Fibroblast of mammary gland (primary cell): ENCODE data around the gene SUSD4.
"Not testable (repeated sequence)": the region's sequence is repeated elsewhere in the genome, so short reads cannot be mapped to it uniquely, and the experiment has no call there.

Experiments used
- DNase-seq: peaks from one replicate; pipeline ENCODE4 v3.0.0-alpha.2; 2010; ENCODE audit warnings: low read depth
- H3K4me3 ChIP-seq: 2 replicates; pipeline ENCODE4 v1.5.1; 2011; ENCODE audit warnings: low read depth, mild to moderate bottlenecking, low read length, moderate library complexity; ENCODE audit not compliant: control insufficient read depth
- CTCF ChIP-seq: conservative IDR thresholded peaks from 2 replicates; pipeline ENCODE4 v1.5.1; 2011; ENCODE audit warnings: low read depth, low read length, inconsistent platforms; ENCODE audit not compliant: control insufficient read depth, insufficient read depth

SUSD4 gene

GRCh38 chr1:223253916-223254315 is 110.1 kb downstream of the SUSD4 start:
- no peak overlapping the region for H3K4me3 ChIP-seq
- no peak for TF ChIP-seq CTCF
- no peak for DNase-seq

- not testable (repeated sequence) for DNase-seq, H3K4me3 ChIP-seq
Measured at GRCh38 chr1:223251387-223251786, 112.6 kb downstream of the SUSD4 start.

GRCh38 chr1:223250632-223251015 is 113.4 kb downstream of the SUSD4 start:
- no peak for TF ChIP-seq CTCF
- no peak overlapping the region for H3K4me3 ChIP-seq

GRCh38 chr1:223249854-223250631 is 113.9 kb downstream of the SUSD4 start:
- no peak for DNase-seq
- no peak overlapping the region for H3K4me3 ChIP-seq
- TF ChIP-seq CTCF = no peak

More at GRCh38 chr1:223250632-223251015, 113.4 kb downstream of the SUSD4 start:
- no peak for DNase-seq

- no peak for DNase-seq
- TF ChIP-seq CTCF = no peak
- no peak overlapping the region for H3K4me3 ChIP-seq
Measured at GRCh38 chr1:223248770-223249140, 115.2 kb downstream of the SUSD4 start.

GRCh38 chr1:223248001-223248769 is 115.8 kb downstream of the SUSD4 start:
- no peak for DNase-seq
- no peak overlapping the region for H3K4me3 ChIP-seq
- no peak for TF ChIP-seq CTCF

GRCh38 chr1:223246476-223247112 is 117.4 kb downstream of the SUSD4 start:
- TF ChIP-seq CTCF = no peak
- no peak for DNase-seq
- H3K4me3 ChIP-seq = no peak overlapping the region
